Neural progenitor cell (in vitro differentiated cells): Measurements from ENCODE around the gene RPL10A. TPM values are rescaled to one million over a fixed set of nuclear protein-coding genes. Genes with fewer than 3 reads are reported as not detected.
A peak's percentile ranks its signal among the peaks of the same experiment; 100 is the strongest.

ENCODE experiments used
- DNase-seq: peaks from one replicate; pipeline ENCODE4 v3.0.0-alpha.2; 2016; ENCODE audit warnings: low spot score
- H2AFZ ChIP-seq: fragments of 200-600 bp; sonication (generic); replicated peaks from 2 replicates; pipeline ENCODE4 v1.6.1; 2016; ENCODE audit warnings: antibody characterized with exemption
- H3F3A ChIP-seq: fragments of 200-600 bp; sonication (generic); 2 replicates; pipeline ENCODE4 v1.6.1; 2016; ENCODE audit warnings: antibody characterized with exemption, low read depth
- H3K27ac ChIP-seq: fragments of 200-600 bp; sonication (generic); 2 replicates; pipeline ENCODE4 v1.5.1; 2016; ENCODE audit warnings: mild to moderate bottlenecking
- H3K27me3 ChIP-seq: fragments of 200-600 bp; sonication (generic); 2 replicates; pipeline ENCODE4 v1.6.1; 2016; ENCODE audit warnings: mild to moderate bottlenecking, moderate library complexity
- H3K36me3 ChIP-seq: fragments of 200-600 bp; sonication (generic); 2 replicates; pipeline ENCODE4 v1.5.1; 2016
- H3K4me1 ChIP-seq: fragments of 200-600 bp; sonication (generic); 2 replicates; pipeline ENCODE4 v1.6.1; 2016; ENCODE audit warnings: mixed run types
- H3K4me2 ChIP-seq: fragments of 200-600 bp; sonication (generic); 2 replicates; pipeline ENCODE4 v1.6.1; 2016
- H3K4me3 ChIP-seq: fragments of 200-600 bp; sonication (generic); 2 replicates; pipeline ENCODE4 v1.5.1; 2016
- H3K79me2 ChIP-seq: fragments of 200-600 bp; sonication (generic); 2 replicates; pipeline ENCODE4 v1.6.1; 2016; ENCODE audit warnings: low read depth
- H3K9ac ChIP-seq: fragments of 200-600 bp; sonication (generic); 2 replicates; pipeline ENCODE4 v1.6.1; 2016
- H3K9me3 ChIP-seq: fragments of 200-600 bp; sonication (generic); 2 replicates; pipeline ENCODE4 v1.5.1; 2016; ENCODE audit warnings: low read depth
- H4K20me1 ChIP-seq: fragments of 200-600 bp; sonication (generic); 2 replicates; pipeline ENCODE4 v1.6.1; 2016; ENCODE audit warnings: low read depth
- H3K27ac Mint-ChIP-seq: 3 replicates; pipeline ENCODE4 v1.8.0; 2021; ENCODE audit warnings: mixed read lengths
- H3K27me3 Mint-ChIP-seq: 2 replicates; pipeline ENCODE4 v1.8.0; 2022; ENCODE audit warnings: low read depth, mild to moderate bottlenecking, inconsistent platforms, moderate library complexity, mixed read lengths; ENCODE audit not compliant: insufficient read depth
- H3K36me3 Mint-ChIP-seq: 3 replicates; pipeline ENCODE4 v1.8.0; 2021; ENCODE audit warnings: mixed read lengths
- H3K4me1 Mint-ChIP-seq: 3 replicates; pipeline ENCODE4 v1.8.0; 2021; ENCODE audit warnings: mixed read lengths
- H3K4me3 Mint-ChIP-seq: 3 replicates; pipeline ENCODE4 v1.8.0; 2021; ENCODE audit warnings: mild to moderate bottlenecking, moderate library complexity, mixed read lengths
- H3K9me3 Mint-ChIP-seq: 3 replicates; pipeline ENCODE4 v1.8.0; 2020; ENCODE audit warnings: mixed read lengths
- EZH2 ChIP-seq: fragments of 200-600 bp; sonication (generic); IDR thresholded peaks from 2 replicates; pipeline ENCODE4 v1.6.1; 2017; ENCODE audit warnings: antibody characterized with exemption, mild to moderate bottlenecking, moderate library complexity
- EZH2phosphoT487 ChIP-seq: fragments of 200-600 bp; sonication (generic); IDR thresholded peaks from 2 replicates; pipeline ENCODE4 v1.6.1; 2017; ENCODE audit warnings: antibody characterized with exemption
- total RNA-seq: library from RNA; depleted of rRNA; stranded (reverse); fragments of >200 nt; gene quantifications from 2 replicates; pipeline ENCODE4 v1.2.3, GENCODE V29; 2015; ENCODE audit warnings: low replicate concordance
- TF ChIP-seq, protein P1 (sequence below): fragments of 200-600 bp; sonication (generic); IDR thresholded peaks from 2 replicates; pipeline ENCODE4 v1.5.1; 2017; ENCODE audit warnings: antibody characterized with exemption, mild to moderate bottlenecking

Gene RPL10A
- total RNA-seq, 1 donor from 2014 or later, result 2,002 TPM

DNA sequence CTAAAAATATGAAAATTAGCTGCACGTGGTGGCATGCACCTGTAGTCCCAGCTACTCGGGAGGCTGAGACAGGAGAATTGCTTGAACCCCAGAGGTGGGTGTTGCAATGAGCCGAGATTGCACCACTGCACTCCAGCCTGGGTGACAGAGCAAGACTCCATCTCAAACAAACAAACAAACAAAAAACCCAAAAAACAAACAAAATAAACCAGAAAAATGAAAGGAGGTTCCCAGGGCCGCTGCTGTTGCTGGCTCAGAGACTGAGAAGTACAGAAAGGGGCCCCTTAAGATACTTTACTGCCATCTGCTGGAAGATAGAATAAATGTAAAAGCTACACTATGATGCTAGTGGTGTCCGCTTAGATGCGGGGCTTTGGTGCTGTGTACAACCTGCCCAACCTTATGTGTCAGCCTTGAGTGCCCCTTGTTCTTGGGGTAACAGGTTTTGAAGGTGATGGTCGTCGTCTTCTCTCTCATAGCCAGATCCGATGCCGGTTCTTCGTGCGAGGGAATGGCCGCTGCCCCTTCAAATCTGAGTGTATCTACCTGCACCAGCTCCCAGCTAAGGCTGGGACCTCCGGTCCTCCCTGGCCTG lies 18.8 kb upstream of the RPL10A start:
- H3K27me3 ChIP-seq, result peaks cover 32% of the 10 kb centered on the region
- no peak overlapping the region for H3K27ac ChIP-seq
- no peak overlapping the region for H3K9ac ChIP-seq
- H3K4me3 ChIP-seq, result no peak overlapping the region
- H3K9me3 ChIP-seq, result no peaks in the 10 kb centered on the region
- Mint-ChIP-seq H3K4me3 (no peak overlapping the region), H3K36me3 (no peaks in the 10 kb centered on the region), H3K4me1 (peaks cover 26% of the 10 kb centered on the region), H3K9me3 (no peaks in the 10 kb centered on the region), H3K27ac (no peak overlapping the region), H3K27me3 (peaks cover 9% of the 10 kb centered on the region)
- TF ChIP-seq, protein P1, sequence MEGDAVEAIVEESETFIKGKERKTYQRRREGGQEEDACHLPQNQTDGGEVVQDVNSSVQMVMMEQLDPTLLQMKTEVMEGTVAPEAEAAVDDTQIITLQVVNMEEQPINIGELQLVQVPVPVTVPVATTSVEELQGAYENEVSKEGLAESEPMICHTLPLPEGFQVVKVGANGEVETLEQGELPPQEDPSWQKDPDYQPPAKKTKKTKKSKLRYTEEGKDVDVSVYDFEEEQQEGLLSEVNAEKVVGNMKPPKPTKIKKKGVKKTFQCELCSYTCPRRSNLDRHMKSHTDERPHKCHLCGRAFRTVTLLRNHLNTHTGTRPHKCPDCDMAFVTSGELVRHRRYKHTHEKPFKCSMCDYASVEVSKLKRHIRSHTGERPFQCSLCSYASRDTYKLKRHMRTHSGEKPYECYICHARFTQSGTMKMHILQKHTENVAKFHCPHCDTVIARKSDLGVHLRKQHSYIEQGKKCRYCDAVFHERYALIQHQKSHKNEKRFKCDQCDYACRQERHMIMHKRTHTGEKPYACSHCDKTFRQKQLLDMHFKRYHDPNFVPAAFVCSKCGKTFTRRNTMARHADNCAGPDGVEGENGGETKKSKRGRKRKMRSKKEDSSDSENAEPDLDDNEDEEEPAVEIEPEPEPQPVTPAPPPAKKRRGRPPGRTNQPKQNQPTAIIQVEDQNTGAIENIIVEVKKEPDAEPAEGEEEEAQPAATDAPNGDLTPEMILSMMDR, result peak; percentile 76
- no peak for TF ChIP-seq EZH2
- H3K4me1 ChIP-seq, result peaks cover 24% of the 10 kb centered on the region
- H4K20me1 ChIP-seq, result peaks cover 2% of the 10 kb centered on the region
- H3K4me2 ChIP-seq, result no peak overlapping the region
- H3K79me2 ChIP-seq, result no peaks in the 10 kb centered on the region
- H2AFZ ChIP-seq, result no peak overlapping the region
- DNase-seq, result peak; percentile 85
- no peaks in the 10 kb centered on the region for H3K36me3 ChIP-seq
- H3F3A ChIP-seq, result peaks cover 18% of the 10 kb centered on the region

DNA sequence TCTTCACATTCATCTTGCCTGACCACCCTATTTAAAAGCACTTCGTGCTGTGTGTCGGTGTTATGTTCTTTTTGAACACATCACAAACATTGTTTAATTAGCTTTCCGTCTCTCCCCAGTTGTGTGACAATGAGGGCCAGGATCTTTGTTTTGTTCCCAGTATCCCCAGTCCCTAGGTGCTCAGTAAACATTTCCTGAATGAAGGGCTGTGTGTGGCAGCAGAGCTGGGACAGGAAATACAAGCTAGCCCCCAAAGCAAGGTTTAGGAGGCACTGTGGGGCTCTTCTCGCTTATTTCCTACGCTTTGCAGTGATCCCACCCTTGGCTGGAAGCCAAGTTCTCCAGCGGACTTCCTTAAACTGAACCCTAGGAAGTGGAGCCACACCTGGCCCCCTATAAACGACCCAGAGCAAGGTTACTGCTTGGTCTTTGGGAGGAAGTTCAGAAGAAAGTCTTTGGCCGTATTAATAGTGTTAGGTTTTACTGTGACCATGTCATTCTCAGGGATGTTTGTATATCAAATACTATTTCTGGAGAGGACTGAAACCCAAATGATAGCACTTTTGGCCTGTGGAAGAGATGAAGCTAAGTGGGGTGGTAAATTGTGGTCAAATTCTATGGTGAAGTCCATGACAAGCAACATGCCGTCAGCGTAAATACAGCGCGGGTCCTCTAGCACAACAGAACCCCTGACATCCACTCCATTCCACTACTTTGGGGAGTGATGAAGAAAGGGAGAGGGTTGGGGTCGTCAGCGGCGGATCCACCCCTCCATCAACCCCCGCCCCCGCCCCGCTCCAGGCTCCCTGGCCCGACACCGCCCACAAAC lies 16.6 kb upstream of the RPL10A start:
- Histone ChIP-seq H3K4me2 (peak overlapping the region; percentile 67), H3K79me2 (no peaks in the 10 kb centered on the region), H4K20me1 (peaks cover 2% of the 10 kb centered on the region), H3K36me3 (no peaks in the 10 kb centered on the region), H3F3A (peaks cover 25% of the 10 kb centered on the region), H3K27me3 (peaks cover 32% of the 10 kb centered on the region), H2AFZ (no peak overlapping the region), H3K4me1 (peaks cover 30% of the 10 kb centered on the region), H3K9ac (no peak overlapping the region), H3K4me3 (peak overlapping the region; percentile 55), H3K9me3 (no peaks in the 10 kb centered on the region), H3K27ac (no peak overlapping the region)
- Mint-ChIP-seq H3K36me3 (peaks cover 9% of the 10 kb centered on the region), H3K27ac (no peak overlapping the region), H3K4me3 (peak overlapping the region; percentile 76), H3K9me3 (no peaks in the 10 kb centered on the region), H3K27me3 (peaks cover 13% of the 10 kb centered on the region), H3K4me1 (peaks cover 38% of the 10 kb centered on the region)
- DNase-seq, result no peak
- TF ChIP-seq EZH2phosphoT487, result no peak
- no peak for TF ChIP-seq EZH2
- TF ChIP-seq, protein P1, result no peak

- Histone ChIP-seq H3K4me3 (peak within 1 kb of the TSS; percentile 55), H3K27ac (no peak within 1 kb of the TSS), H3K9ac (peak within 1 kb of the TSS; percentile 24), H3F3A (peaks cover 25% of the 10 kb centered on the region), H3K4me2 (peak within 1 kb of the TSS; percentile 88), H3K4me1 (peaks cover 30% of the 10 kb centered on the region), H3K9me3 (no peaks in the 10 kb centered on the region), H3K79me2 (no peaks in the 10 kb centered on the region), H3K27me3 (peaks cover 32% of the 10 kb centered on the region), H4K20me1 (peaks cover 2% of the 10 kb centered on the region), H3K36me3 (no peaks in the 10 kb centered on the region), H2AFZ (peak within 1 kb of the TSS; percentile 7)
- TF ChIP-seq EZH2, result no peak
- TF ChIP-seq, protein P1, result no peak
- TF ChIP-seq EZH2phosphoT487, result no peak
- H3K4me3 Mint-ChIP-seq, result peak within 1 kb of the TSS; percentile 83
- no peak within 1 kb of the TSS for H3K27ac Mint-ChIP-seq
- no peaks in the 10 kb centered on the region for H3K9me3 Mint-ChIP-seq
- H3K27me3 Mint-ChIP-seq, result peaks cover 13% of the 10 kb centered on the region
- H3K36me3 Mint-ChIP-seq, result peaks cover 9% of the 10 kb centered on the region
- peak; percentile 99 for DNase-seq
- H3K4me1 Mint-ChIP-seq, result peaks cover 38% of the 10 kb centered on the region
Measured at GRCh38 chr6:35452183-35453090, 15.8 kb upstream of the RPL10A start, which contains the start of gene FANCE. TSS of gene FANCE (plus strand) at chr6:35452338. CDS start at chr6:35452546, 208 bp downstream.
